ENCODE measurements around the gene SWAP70. TPM values are rescaled to one million over a fixed set of nuclear protein-coding genes. Genes with fewer than 3 reads are reported as not detected.

Gene SWAP70
- total and polyA plus RNA-seq, 2 of the 13 experiments (the other 11 are each of a cell fraction or from before 2014, with no cell fraction given), result 4.6 to 8.7 TPM

GRCh38 chr11:9757809-9758636 is 94.1 kb downstream of the SWAP70 start (continued):
- TF ChIP-seq ATF3 (CRISPR knock-in tag; IDR thresholded peaks at IDR 0.05) (no peak), ERF (CRISPR knock-in tag; IDR thresholded peaks at IDR 0.05) (no peak), CC2D1A (CRISPR knock-in tag; IDR thresholded peaks at IDR 0.05) (no peak), ZNF629 (CRISPR knock-in tag; conservative IDR thresholded peaks at IDR 0.05) (peak; percentile 86), ZFP1 (CRISPR knock-in tag; IDR thresholded peaks at IDR 0.05) (peak; percentile 15; the same call in 1 of the 2 replicates), ZNF724P (CRISPR knock-in tag; IDR thresholded peaks at IDR 0.05; ENCODE audit: borderline replicate concordance) (no peak), POGZ (CRISPR knock-in tag; IDR thresholded peaks at IDR 0.05) (peak; percentile 16; the same call in 1 of the 2 replicates), XRCC5 (optimal IDR thresholded peaks at IDR 0.05; ENCODE audit: low read length) (no peak), YY1 (IDR thresholded peaks at IDR 0.05; ENCODE audit: insufficient read depth, insufficient replicate concordance, low read depth, low read length) (peak; percentile 75), TFE3 (CRISPR knock-in tag; IDR thresholded peaks at IDR 0.05) (no peak), ZNF430 (CRISPR knock-in tag; IDR thresholded peaks at IDR 0.05) (no peak; the same call in 1 of the 2 replicates), ZNF337 (CRISPR knock-in tag; IDR thresholded peaks at IDR 0.05; ENCODE audit: borderline replicate concordance, low read depth) (no peak), FOXK1 (CRISPR knock-in tag; IDR thresholded peaks at IDR 0.05; ENCODE audit: borderline replicate concordance, low read depth) (no peak; the same call in 1 of the 2 replicates), E2F2 (CRISPR knock-in tag; IDR thresholded peaks at IDR 0.05; ENCODE audit: borderline replicate concordance) (peak; percentile 78; the same call in 1 of the 2 replicates), ZNF616 (CRISPR knock-in tag; IDR thresholded peaks at IDR 0.05; ENCODE audit: low read depth) (peak; percentile 86), ZNF274 (CRISPR knock-in tag; IDR thresholded peaks at IDR 0.05) (no peak), NONO (IDR thresholded peaks at IDR 0.05) (no peak), NONO (CRISPR knock-in tag; conservative IDR thresholded peaks at IDR 0.05) (0 out of 2 replicates have a peak, but pooled peaks have one; percentile 67)
- TF ChIP-seq, protein P1, sequence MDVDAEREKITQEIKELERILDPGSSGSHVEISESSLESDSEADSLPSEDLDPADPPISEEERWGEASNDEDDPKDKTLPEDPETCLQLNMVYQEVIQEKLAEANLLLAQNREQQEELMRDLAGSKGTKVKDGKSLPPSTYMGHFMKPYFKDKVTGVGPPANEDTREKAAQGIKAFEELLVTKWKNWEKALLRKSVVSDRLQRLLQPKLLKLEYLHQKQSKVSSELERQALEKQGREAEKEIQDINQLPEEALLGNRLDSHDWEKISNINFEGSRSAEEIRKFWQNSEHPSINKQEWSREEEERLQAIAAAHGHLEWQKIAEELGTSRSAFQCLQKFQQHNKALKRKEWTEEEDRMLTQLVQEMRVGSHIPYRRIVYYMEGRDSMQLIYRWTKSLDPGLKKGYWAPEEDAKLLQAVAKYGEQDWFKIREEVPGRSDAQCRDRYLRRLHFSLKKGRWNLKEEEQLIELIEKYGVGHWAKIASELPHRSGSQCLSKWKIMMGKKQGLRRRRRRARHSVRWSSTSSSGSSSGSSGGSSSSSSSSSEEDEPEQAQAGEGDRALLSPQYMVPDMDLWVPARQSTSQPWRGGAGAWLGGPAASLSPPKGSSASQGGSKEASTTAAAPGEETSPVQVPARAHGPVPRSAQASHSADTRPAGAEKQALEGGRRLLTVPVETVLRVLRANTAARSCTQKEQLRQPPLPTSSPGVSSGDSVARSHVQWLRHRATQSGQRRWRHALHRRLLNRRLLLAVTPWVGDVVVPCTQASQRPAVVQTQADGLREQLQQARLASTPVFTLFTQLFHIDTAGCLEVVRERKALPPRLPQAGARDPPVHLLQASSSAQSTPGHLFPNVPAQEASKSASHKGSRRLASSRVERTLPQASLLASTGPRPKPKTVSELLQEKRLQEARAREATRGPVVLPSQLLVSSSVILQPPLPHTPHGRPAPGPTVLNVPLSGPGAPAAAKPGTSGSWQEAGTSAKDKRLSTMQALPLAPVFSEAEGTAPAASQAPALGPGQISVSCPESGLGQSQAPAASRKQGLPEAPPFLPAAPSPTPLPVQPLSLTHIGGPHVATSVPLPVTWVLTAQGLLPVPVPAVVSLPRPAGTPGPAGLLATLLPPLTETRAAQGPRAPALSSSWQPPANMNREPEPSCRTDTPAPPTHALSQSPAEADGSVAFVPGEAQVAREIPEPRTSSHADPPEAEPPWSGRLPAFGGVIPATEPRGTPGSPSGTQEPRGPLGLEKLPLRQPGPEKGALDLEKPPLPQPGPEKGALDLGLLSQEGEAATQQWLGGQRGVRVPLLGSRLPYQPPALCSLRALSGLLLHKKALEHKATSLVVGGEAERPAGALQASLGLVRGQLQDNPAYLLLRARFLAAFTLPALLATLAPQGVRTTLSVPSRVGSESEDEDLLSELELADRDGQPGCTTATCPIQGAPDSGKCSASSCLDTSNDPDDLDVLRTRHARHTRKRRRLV (CRISPR knock-in tag; IDR thresholded peaks at IDR 0.05), result no peak
- TF ChIP-seq, protein P2, sequence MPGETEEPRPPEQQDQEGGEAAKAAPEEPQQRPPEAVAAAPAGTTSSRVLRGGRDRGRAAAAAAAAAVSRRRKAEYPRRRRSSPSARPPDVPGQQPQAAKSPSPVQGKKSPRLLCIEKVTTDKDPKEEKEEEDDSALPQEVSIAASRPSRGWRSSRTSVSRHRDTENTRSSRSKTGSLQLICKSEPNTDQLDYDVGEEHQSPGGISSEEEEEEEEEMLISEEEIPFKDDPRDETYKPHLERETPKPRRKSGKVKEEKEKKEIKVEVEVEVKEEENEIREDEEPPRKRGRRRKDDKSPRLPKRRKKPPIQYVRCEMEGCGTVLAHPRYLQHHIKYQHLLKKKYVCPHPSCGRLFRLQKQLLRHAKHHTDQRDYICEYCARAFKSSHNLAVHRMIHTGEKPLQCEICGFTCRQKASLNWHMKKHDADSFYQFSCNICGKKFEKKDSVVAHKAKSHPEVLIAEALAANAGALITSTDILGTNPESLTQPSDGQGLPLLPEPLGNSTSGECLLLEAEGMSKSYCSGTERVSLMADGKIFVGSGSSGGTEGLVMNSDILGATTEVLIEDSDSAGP (CRISPR knock-in tag; IDR thresholded peaks at IDR 0.05; ENCODE audit: borderline replicate concordance), result no peak; the same call in 1 of the 2 replicates
